Breast epithelium (tissue), 4 donors: ENCODE results near the gene PDE7B. TPM values are rescaled to one million over a fixed set of nuclear protein-coding genes. Genes with fewer than 3 reads are reported as not detected.

Source experiments
- DNase-seq, 2 donors: peaks; one replicate each; pipeline ENCODE4 v3.0.0-alpha.2; 2019; ENCODE audit warnings: low spot score in 2 of 2
- H3K27ac ChIP-seq, 2 donors: fragments of 200-600 bp; sonication (generic) in 1 of 2; one replicate each; pipeline ENCODE4 v1.5.1; 2016 to 2019; ENCODE audit warnings: mild to moderate bottlenecking in 1 of 2
- H3K27me3 ChIP-seq, 2 donors: fragments of 200-600 bp; sonication (generic) in 1 of 2; one replicate each; pipeline versions ENCODE4 v1.5.1 to v1.6.0; 2017 to 2019; ENCODE audit warnings: control low read depth in 1 of 2, mild to moderate bottlenecking in 1 of 2
- H3K36me3 ChIP-seq: fragments of 200-600 bp; one replicate; pipeline ENCODE4 v1.5.1; 2019
- H3K4me1 ChIP-seq, 2 donors: fragments of 200-600 bp; sonication (generic); one replicate each; pipeline ENCODE4 v1.5.1; 2016 to 2019; ENCODE audit warnings: control low read depth in 1 of 2
- H3K4me3 ChIP-seq, 3 donors: fragments of 200-600 bp; sonication (generic); 1 replicate in 2 of 3; 2 replicates in 1 of 3; pipeline ENCODE4 v1.5.1; 2016 to 2019; ENCODE audit warnings: mild to moderate bottlenecking in 3 of 3, moderate library complexity in 2 of 3
- H3K9me3 ChIP-seq, 2 donors: fragments of 200-600 bp; sonication (generic) in 1 of 2; one replicate each; pipeline ENCODE4 v1.5.1; 2016 to 2019; ENCODE audit warnings: control low read depth in 1 of 2
- CTCF ChIP-seq, 3 donors: fragments of 450-650 bp; IDR thresholded peaks; one replicate each; pipeline ENCODE4 v1.5.1; 2016 to 2017; ENCODE audit warnings: antibody characterized with exemption in 3 of 3, mild to moderate bottlenecking in 3 of 3, moderate library complexity in 3 of 3
- POLR2A ChIP-seq: fragments of 450-650 bp; IDR thresholded peaks from one replicate; pipeline ENCODE4 v1.6.1; 2016; ENCODE audit warnings: antibody characterized with exemption, mild to moderate bottlenecking, moderate library complexity
- POLR2AphosphoS5 ChIP-seq, 3 donors: sonication (generic); formaldehyde crosslinking; IDR thresholded peaks; one replicate each; pipeline ENCODE4 v1.6.1; 2017; ENCODE audit warnings: antibody characterized with exemption in 3 of 3
- intact Hi-C: fragments of 100-400 bp; cut with DNase I; formaldehyde crosslinking; loops from one replicate; pipeline ENCODE4 v1.15.1; 2023; ENCODE audit warnings: low total_unique reads
- total RNA-seq, 3 donors: library from RNA; depleted of rRNA; stranded (reverse); fragments of >200 nt; gene quantifications; one replicate each; pipeline ENCODE4 v1.1.0, GENCODE V29; 2016

PDE7B gene
- total RNA-seq, 3 donors from 2014 or later, result 3.4 to 5.2 (median 5.1) TPM

GRCh38 chr6:136228814-136229213 is 377.3 kb downstream of the PDE7B start:
- intact Hi-C loops, result no loop called here
- TF ChIP-seq CTCF (IDR thresholded peaks at IDR 0.05) (no peak), POLR2AphosphoS5 (IDR thresholded peaks at IDR 0.05) (no peak), POLR2A (no peak)

GRCh38 chr6:136230219-136230853 is 378.8 kb downstream of the PDE7B start:
- DNase-seq, result no peak
- TF ChIP-seq POLR2A (no peak), CTCF (IDR thresholded peaks at IDR 0.05) (no peak), POLR2AphosphoS5 (IDR thresholded peaks at IDR 0.05) (no peak)
- H3K4me3 ChIP-seq, result no peak overlapping the region
- no peaks in the 10 kb centered on the region for H3K4me1 ChIP-seq
- H3K9me3 ChIP-seq, result no peaks in the 10 kb centered on the region
- H3K36me3 ChIP-seq, result no peaks in the 10 kb centered on the region
- intact Hi-C loops, result no loop called here
- H3K27me3 ChIP-seq, result no peaks in the 10 kb centered on the region
- no peak overlapping the region for H3K27ac ChIP-seq

More at GRCh38 chr6:136228814-136229213, 377.3 kb downstream of the PDE7B start:
- H3K36me3 ChIP-seq, result no peaks in the 10 kb centered on the region
- no peaks in the 10 kb centered on the region for H3K27me3 ChIP-seq
- no peaks in the 10 kb centered on the region for H3K4me1 ChIP-seq
- no peaks in the 10 kb centered on the region for H3K9me3 ChIP-seq
- H3K4me3 ChIP-seq, result no peak overlapping the region
- H3K27ac ChIP-seq, result no peak overlapping the region
- DNase-seq, result no peak

- Histone ChIP-seq H3K27me3 (no peaks in the 10 kb centered on the region), H3K36me3 (no peaks in the 10 kb centered on the region), H3K4me1 (no peaks in the 10 kb centered on the region), H3K27ac (no peak overlapping the region), H3K4me3 (no peak overlapping the region), H3K9me3 (no peaks in the 10 kb centered on the region)
- TF ChIP-seq CTCF (IDR thresholded peaks at IDR 0.05) (no peak), POLR2A (no peak), POLR2AphosphoS5 (IDR thresholded peaks at IDR 0.05) (no peak)
- intact Hi-C loops, result no loop called here
- no peak for DNase-seq
Measured at GRCh38 chr6:136232701-136233100, 381.2 kb downstream of the PDE7B start.

- Histone ChIP-seq H3K36me3 (no peaks in the 10 kb centered on the region), H3K9me3 (no peaks in the 10 kb centered on the region), H3K27ac (no peak overlapping the region), H3K27me3 (no peaks in the 10 kb centered on the region), H3K4me3 (no peak overlapping the region), H3K4me1 (no peaks in the 10 kb centered on the region)
- no peak for DNase-seq
- intact Hi-C loops, result no loop called here
- no peak for TF ChIP-seq POLR2AphosphoS5 (IDR thresholded peaks at IDR 0.05)
- TF ChIP-seq POLR2A, result no peak
- TF ChIP-seq CTCF (IDR thresholded peaks at IDR 0.05), result no peak
Measured at GRCh38 chr6:136235233-136235564, 383.7 kb downstream of the PDE7B start.

- Histone ChIP-seq H3K4me1 (no peaks in the 10 kb centered on the region), H3K9me3 (no peaks in the 10 kb centered on the region), H3K27me3 (no peaks in the 10 kb centered on the region), H3K27ac (no peak overlapping the region), H3K36me3 (no peaks in the 10 kb centered on the region), H3K4me3 (no peak overlapping the region)
- DNase-seq, result no peak
- intact Hi-C loops, result no loop called here
- TF ChIP-seq CTCF (IDR thresholded peaks at IDR 0.05) (no peak), POLR2AphosphoS5 (IDR thresholded peaks at IDR 0.05) (no peak), POLR2A (no peak)
Measured at GRCh38 chr6:136236466-136237293, 385.2 kb downstream of the PDE7B start.
